ENCODE results near the gene SNRNP70. TPM values are rescaled to one million over a fixed set of nuclear protein-coding genes. Genes with fewer than 3 reads are reported as not detected.
A peak's percentile ranks its signal among the peaks of the same experiment; 100 is the strongest.
"Not testable (repeated sequence)": the region's sequence is repeated elsewhere in the genome, so short reads cannot be mapped to it uniquely, and the experiment has no call there.

Gene SNRNP70
- total and polyA plus RNA-seq, 10 of the 15 experiments (the other 5 are each of a cell fraction or from before 2014, with no cell fraction given) = 2.7 to 453 (median 159) TPM

GRCh38 chr19:49056101-49056901, 28.9 kb upstream of the SNRNP70 start (continued):
- TF ChIP-seq CTCF (IDR thresholded peaks at IDR 0.05 in 2 of 3, conservative IDR thresholded peaks at IDR 0.05 in 1 of 3; ENCODE audit: control insufficient read depth in 2 of 3, extremely low read depth in 1 of 3, insufficient read depth in 1 of 3, low read depth in 3 of 3, low read length in 3 of 3) = peak in 2 of 3 experiments; percentile 14 to 20; a peak in 2 of 6 replicates
- TF ChIP-seq ATF7 (IDR thresholded peaks at IDR 0.05; ENCODE audit: low read depth) = no peak
- TF ChIP-seq RBBP5 (conservative IDR thresholded peaks at IDR 0.05) = no peak
- no peak for TF ChIP-seq FOXK2 (IDR thresholded peaks at IDR 0.05)

GRCh38 chr19:49056902-49057596, 28.2 kb upstream of the SNRNP70 start:
- H4K20me1 ChIP-seq (ENCODE audit: control insufficient read depth, insufficient read depth); POLR2A ChIA-PET; RAD21 ChIA-PET (ENCODE audit: unreplicated experiment); ATAC-seq; H3K4me3 ChIP-seq; H2AFZ ChIP-seq (ENCODE audit: control insufficient read depth, low read depth, low read length); in situ Hi-C loops (cut with MboI); H3K27ac ChIP-seq (ENCODE audit: control insufficient read depth, insufficient read depth); H3K79me2 ChIP-seq (ENCODE audit: control insufficient read depth, insufficient read depth, low read length); DNase-seq (ENCODE audit: low read depth, low spot score); BruUV-seq (replicated peaks); SMC1A ChIA-PET (ENCODE audit: uncharacterized antibody, unreplicated experiment); H3K4me1 ChIP-seq (ENCODE audit: control insufficient read depth, insufficient read depth, low read length); FAIRE-seq; intact Hi-C loops (cut with micrococcal nuclease; ENCODE audit: unreplicated experiment); H3K9ac ChIP-seq (ENCODE audit: control insufficient read depth, insufficient read depth, low read length); H3K9me3 ChIP-seq (replicated peaks; ENCODE audit: control insufficient read depth, insufficient read depth, low read length); H3K36me3 ChIP-seq (ENCODE audit: control insufficient read depth in 2 of 2, insufficient read depth in 2 of 2, low read length in 1 of 2): not testable (repeated sequence)
- peak overlapping the region; percentile 95; the same call in 1 of the 2 replicates for H3K4me2 ChIP-seq (ENCODE audit: control insufficient read depth, insufficient read depth)
- CTCF ChIA-PET = interaction anchor here (1.0 to 1.2 kb wide), 2 partner anchors 49 to 137 kb away, joined by 3 read pairs; no protein-coding TSS in a partner anchor
- peaks cover 3 to 16% of the 10 kb centered on the region in 2 experiments; a peak in 3 of 4 replicates for H3K27me3 ChIP-seq (replicated peaks in 1 of 2; ENCODE audit: control insufficient read depth in 2 of 2, insufficient read depth in 2 of 2, low read length in 1 of 2)
- 16% methylated on average over 29 of the region's 34 CpGs for WGBS (ENCODE audit: insufficient coverage, insufficient replicate concordance, low lambda C conversion rate, missing lambda C conversion rate)

Data from GM12878 (cell line).